DOHH2 (cell line): ENCODE results near the gene LAMA2.

ENCODE experiments used
- H3F3A ChIP-seq: fragments of 200-600 bp; sonication (generic), shearing (Covaris generic); 2 replicates; pipeline ENCODE4 v1.6.0; 2016; ENCODE audit warnings: antibody characterized with exemption, mild to moderate bottlenecking; ENCODE audit not compliant: control insufficient read depth, insufficient read depth
- H3K27ac ChIP-seq: fragments of 200-600 bp; sonication (generic); 2 replicates; pipeline ENCODE4 v1.5.1; 2014; ENCODE audit warnings: low read depth, mild to moderate bottlenecking, low read length, moderate library complexity
- H3K27me3 ChIP-seq: fragments of 200-600 bp; sonication (generic); 2 replicates; pipeline ENCODE4 v1.6.1; 2014; ENCODE audit warnings: mild to moderate bottlenecking, low read length, mixed read lengths; ENCODE audit not compliant: control insufficient read depth
- H3K36me3 ChIP-seq: fragments of 200-600 bp; sonication (generic); 2 replicates; pipeline ENCODE4 v1.6.1; 2014; ENCODE audit warnings: mild to moderate bottlenecking, low read length, moderate library complexity, mixed read lengths; ENCODE audit not compliant: control insufficient read depth
- H3K4me1 ChIP-seq: fragments of 200-600 bp; sonication (generic); 2 replicates; pipeline ENCODE4 v1.6.1; 2014; ENCODE audit warnings: mild to moderate bottlenecking, low read length, mixed read lengths; ENCODE audit not compliant: control insufficient read depth
- H3K4me2 ChIP-seq: fragments of 200-600 bp; sonication (generic); 2 replicates; pipeline ENCODE4 v1.6.0; 2014; ENCODE audit warnings: mild to moderate bottlenecking, low read length, moderate library complexity
- H3K4me3 ChIP-seq: fragments of 200-600 bp; sonication (generic); 2 replicates; pipeline ENCODE4 v1.5.1; 2014; ENCODE audit warnings: mild to moderate bottlenecking, low read length, mixed read lengths
- H3K79me2 ChIP-seq: fragments of 200-600 bp; sonication (generic); 2 replicates; pipeline ENCODE4 v1.6.1; 2014; ENCODE audit warnings: mild to moderate bottlenecking, low read length, mixed read lengths; ENCODE audit not compliant: control insufficient read depth
- H3K9me2 ChIP-seq: fragments of 200-600 bp; sonication (generic); replicated peaks from 2 replicates; pipeline ENCODE4 v1.6.1; 2014; ENCODE audit warnings: mild to moderate bottlenecking, low read length, mixed read lengths; ENCODE audit not compliant: control insufficient read depth
- H3K9me3 ChIP-seq: fragments of 200-600 bp; sonication (generic); 2 replicates; pipeline ENCODE4 v1.6.1; 2014; ENCODE audit warnings: antibody characterized with exemption, low read length, mixed read lengths; ENCODE audit not compliant: control insufficient read depth, insufficient read depth
- H4K20me1 ChIP-seq: fragments of 200-600 bp; sonication (generic); 2 replicates; pipeline ENCODE4 v1.6.0; 2014; ENCODE audit warnings: low read depth, mild to moderate bottlenecking, antibody characterized with exemption, low read length, moderate library complexity; ENCODE audit not compliant: control insufficient read depth, insufficient read depth
- EZH2phosphoT487 ChIP-seq: fragments of 200-600 bp; sonication (generic); IDR thresholded peaks from 2 replicates; pipeline ENCODE4 v1.6.1; 2017; ENCODE audit warnings: borderline replicate concordance, mild to moderate bottlenecking, antibody characterized with exemption, low read length, moderate library complexity, mixed read lengths
- TF ChIP-seq, protein P1 (sequence below): fragments of 200-600 bp; sonication (generic); IDR thresholded peaks from one replicate; pipeline ENCODE4 v1.5.1; 2014; ENCODE audit warnings: antibody characterized with exemption, mild to moderate bottlenecking, low read depth, low read length; ENCODE audit not compliant: poor library complexity, severe bottlenecking

LAMA2 gene

GRCh38 chr6:129115471-129115870 is 232.5 kb downstream of the LAMA2 start:
- Histone ChIP-seq H3K4me2 (no peak overlapping the region), H3K4me1 (no peaks in the 10 kb centered on the region), H3K9me3 (no peaks in the 10 kb centered on the region), H3K9me2 (no peaks in the 10 kb centered on the region), H3K79me2 (no peaks in the 10 kb centered on the region), H3K27me3 (no peaks in the 10 kb centered on the region), H3F3A (no peaks in the 10 kb centered on the region), H3K27ac (no peak overlapping the region), H4K20me1 (no peaks in the 10 kb centered on the region), H3K4me3 (no peak overlapping the region), H3K36me3 (no peaks in the 10 kb centered on the region)
- TF ChIP-seq, protein P1, sequence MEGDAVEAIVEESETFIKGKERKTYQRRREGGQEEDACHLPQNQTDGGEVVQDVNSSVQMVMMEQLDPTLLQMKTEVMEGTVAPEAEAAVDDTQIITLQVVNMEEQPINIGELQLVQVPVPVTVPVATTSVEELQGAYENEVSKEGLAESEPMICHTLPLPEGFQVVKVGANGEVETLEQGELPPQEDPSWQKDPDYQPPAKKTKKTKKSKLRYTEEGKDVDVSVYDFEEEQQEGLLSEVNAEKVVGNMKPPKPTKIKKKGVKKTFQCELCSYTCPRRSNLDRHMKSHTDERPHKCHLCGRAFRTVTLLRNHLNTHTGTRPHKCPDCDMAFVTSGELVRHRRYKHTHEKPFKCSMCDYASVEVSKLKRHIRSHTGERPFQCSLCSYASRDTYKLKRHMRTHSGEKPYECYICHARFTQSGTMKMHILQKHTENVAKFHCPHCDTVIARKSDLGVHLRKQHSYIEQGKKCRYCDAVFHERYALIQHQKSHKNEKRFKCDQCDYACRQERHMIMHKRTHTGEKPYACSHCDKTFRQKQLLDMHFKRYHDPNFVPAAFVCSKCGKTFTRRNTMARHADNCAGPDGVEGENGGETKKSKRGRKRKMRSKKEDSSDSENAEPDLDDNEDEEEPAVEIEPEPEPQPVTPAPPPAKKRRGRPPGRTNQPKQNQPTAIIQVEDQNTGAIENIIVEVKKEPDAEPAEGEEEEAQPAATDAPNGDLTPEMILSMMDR, result no peak
- no peak for TF ChIP-seq EZH2phosphoT487

DNA sequence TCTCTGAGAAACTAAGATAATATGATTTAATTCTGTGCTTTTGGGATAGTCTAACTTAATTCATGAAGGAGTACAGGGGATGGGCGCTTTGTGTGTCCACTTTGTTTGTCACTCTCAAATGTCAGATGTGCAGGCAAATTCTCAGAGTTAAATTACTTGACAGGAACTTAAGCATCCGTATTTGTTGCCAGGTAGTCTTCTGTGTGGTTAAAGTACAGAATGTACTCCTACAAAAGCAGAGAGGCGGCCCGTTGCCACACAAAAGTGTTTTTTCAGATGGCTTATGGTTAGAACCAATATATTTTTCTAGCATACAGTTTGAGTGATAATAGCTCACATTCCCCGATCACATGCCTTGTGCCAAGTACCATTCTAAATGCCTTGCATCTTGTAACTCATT is 234.4 kb downstream of the LAMA2 start:
- no peaks in the 10 kb centered on the region for H3K79me2 ChIP-seq
- no peaks in the 10 kb centered on the region for H4K20me1 ChIP-seq
- H3K4me2 ChIP-seq, result no peak overlapping the region

DNA sequence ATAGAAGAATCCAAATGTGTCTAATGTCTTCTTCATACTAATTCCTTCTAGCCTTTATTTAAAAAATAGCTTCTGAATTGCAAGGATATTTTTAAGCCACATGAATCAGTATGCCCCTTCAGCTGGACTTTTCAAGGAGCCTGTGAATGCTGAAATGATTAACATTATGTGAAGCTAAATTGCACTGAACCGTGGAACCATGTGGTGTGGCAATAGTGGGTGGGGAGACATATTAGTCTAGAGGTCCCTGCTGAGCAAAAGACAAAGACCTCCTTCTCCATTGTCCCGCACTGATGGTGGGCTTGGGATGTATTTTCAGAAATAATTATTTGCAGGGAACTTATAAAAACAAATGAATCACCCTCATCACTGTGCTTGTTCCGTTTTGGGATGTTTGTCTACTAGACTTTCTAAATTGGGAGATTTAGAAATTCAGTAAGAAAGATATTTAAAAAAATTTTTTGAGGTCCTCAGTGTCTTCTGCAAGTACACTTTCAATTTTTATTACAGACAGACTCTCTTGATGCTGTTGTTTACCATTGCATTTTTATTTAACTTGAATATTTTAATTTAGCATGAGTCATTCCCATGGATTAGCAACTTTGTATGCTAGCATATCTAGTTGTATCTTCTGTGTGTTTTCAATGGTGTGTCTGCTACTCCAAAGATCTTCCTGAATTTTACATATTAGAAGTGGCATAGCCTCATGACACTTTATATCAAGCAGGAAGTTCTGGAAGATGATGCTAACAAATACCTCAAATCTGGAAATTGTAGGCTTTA is 238.1 kb downstream of the LAMA2 start:
- Histone ChIP-seq H3K4me3 (no peak overlapping the region), H3K27me3 (no peaks in the 10 kb centered on the region), H3K27ac (no peak overlapping the region), H3K36me3 (no peaks in the 10 kb centered on the region), H4K20me1 (no peaks in the 10 kb centered on the region), H3K4me1 (no peaks in the 10 kb centered on the region), H3K4me2 (no peak overlapping the region), H3K9me2 (no peaks in the 10 kb centered on the region), H3K9me3 (no peaks in the 10 kb centered on the region), H3K79me2 (no peaks in the 10 kb centered on the region), H3F3A (no peaks in the 10 kb centered on the region)
- TF ChIP-seq, protein P1, result no peak
- TF ChIP-seq EZH2phosphoT487, result no peak

More for the DNA sequence above, 234.4 kb downstream of the LAMA2 start:
- H3K27me3 ChIP-seq, result no peaks in the 10 kb centered on the region
- no peak overlapping the region for H3K27ac ChIP-seq
- H3F3A ChIP-seq, result no peaks in the 10 kb centered on the region
- H3K4me1 ChIP-seq, result no peaks in the 10 kb centered on the region
- no peak overlapping the region for H3K4me3 ChIP-seq
- H3K9me3 ChIP-seq, result no peaks in the 10 kb centered on the region
- H3K36me3 ChIP-seq, result no peaks in the 10 kb centered on the region
- TF ChIP-seq, protein P1, result no peak
- no peak for TF ChIP-seq EZH2phosphoT487
- no peaks in the 10 kb centered on the region for H3K9me2 ChIP-seq
